Activated CD4-positive, alpha-beta T cell treated with anti-CD3 and anti-CD28 coated beads, Interleukin-2, amount 50 U/mL, for 48 hours (primary cell): ENCODE results near the gene MOK.
"Not testable (repeated sequence)": the region's sequence is repeated elsewhere in the genome, so short reads cannot be mapped to it uniquely, and the experiment has no call there.

Experiments
- DNase-seq, 2 experiments: peaks; one replicate each; pipeline ENCODE4 v3.0.0-alpha.2; 2020

The MOK gene

DNA sequence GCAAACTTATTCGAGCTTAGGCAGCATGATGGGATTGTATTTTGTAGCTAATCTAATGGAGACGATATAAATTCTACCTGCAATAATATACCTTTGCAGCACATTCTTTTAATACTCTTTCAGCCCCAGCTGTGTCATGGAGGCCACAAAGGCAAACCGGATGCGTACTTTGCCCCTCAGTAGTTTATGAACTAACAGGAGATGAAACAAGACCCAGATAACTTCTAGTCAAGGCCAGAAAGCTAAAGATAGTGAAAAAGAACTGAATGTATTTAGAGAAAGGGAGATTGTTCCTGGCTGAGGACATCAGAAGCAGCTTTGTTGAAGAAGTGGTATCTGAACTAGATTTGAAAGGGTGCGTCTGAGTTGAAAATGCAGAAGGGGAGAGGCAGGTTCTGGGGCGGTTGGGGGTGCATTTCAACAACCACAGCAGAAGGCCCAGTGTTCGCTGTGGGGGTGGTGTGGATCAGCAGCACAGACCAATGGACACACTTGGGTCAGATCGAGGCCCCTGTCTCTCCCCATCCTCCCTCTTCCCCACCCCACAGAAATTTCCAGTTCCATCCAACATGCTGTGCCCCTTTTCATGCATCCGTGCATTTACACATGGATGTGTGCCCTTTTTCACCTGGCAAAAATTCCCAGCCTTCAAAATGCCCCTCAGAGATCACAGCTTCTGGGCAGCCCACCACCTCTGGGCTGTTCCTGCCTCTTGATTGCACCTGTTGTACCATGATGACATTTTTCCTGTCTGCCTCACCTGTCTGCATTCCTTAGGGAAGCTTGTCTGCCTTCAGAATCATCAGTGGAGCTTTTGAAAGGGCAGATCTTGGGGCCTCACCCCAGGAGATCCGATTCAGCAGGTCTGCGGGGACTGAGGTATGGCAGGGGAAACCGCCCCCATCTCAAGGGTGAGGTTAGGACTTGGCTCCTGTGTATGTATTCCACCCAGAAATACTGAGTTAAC lies 16.8 kb upstream of the MOK start:
- DNase-seq: no peak

DNA sequence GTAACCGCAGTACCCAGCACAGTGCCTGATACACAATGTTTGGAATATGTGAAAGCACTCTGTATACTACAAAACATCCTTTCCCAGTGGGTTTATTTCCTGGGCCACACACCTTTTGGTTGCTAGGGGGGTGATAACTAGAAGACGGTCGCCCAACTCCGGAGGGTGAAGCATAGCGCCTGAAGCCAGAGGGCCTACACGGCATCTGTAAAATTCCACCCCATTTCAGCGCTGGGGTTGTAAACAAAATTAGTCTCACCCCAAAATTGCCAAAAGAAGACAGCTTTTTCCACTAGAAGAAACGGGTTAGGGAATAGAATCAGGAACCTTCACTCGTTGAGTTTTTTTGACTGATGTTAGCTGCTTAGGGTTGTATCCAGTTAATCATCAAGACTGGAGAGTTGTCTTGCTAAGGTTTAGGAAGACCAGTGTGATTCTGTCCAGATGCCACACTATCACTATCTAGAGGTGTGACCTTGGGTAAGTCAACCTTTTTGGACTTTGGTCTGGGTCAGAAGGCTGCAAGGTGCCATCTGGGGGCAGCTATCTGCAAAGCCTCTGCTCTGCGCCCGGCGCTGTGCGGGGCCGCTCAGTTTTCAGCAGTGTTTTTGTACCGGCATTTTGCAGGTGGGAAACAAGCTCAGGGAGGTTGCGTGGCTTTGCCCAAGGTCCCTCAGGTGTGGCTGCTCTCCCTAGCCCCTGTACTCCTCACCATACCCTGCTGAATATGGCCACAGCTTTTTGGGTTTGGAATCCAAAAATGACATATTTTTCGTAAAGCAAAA lies 15.9 kb upstream of the MOK start:
- DNase-seq: no peak

DNA sequence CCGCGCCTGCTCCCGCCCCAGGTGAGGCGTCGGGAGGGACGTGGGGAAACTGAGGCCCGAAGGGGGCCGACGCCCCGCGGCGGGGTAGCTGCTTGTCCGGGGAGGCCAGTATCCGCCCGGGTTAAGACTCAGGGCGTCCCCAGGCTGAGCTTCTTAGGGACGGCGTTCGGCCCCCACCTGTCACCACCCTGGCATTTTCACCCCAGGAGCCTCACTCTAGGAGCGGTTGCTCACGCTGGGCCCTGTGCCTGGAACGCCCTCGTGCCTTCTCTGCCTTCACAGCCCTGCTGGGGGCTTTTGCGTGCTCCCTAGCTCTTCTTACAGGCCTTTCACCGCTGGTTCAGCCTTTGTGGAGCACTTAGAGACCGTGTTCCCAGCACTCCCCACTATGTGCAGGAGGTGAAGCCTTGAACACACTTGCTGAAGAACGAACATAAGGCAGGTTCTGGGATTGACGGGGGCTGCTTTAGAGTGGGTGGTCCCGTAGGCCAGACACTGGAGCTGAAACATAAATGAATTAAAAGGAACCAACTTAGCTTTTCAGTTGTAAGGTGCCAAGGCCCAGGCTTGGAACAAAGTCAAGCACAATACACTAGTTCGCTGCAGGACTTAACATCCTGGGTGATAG lies 15.2 kb upstream of the MOK start:
- DNase-seq: peak; percentile 34 to 45

DNA sequence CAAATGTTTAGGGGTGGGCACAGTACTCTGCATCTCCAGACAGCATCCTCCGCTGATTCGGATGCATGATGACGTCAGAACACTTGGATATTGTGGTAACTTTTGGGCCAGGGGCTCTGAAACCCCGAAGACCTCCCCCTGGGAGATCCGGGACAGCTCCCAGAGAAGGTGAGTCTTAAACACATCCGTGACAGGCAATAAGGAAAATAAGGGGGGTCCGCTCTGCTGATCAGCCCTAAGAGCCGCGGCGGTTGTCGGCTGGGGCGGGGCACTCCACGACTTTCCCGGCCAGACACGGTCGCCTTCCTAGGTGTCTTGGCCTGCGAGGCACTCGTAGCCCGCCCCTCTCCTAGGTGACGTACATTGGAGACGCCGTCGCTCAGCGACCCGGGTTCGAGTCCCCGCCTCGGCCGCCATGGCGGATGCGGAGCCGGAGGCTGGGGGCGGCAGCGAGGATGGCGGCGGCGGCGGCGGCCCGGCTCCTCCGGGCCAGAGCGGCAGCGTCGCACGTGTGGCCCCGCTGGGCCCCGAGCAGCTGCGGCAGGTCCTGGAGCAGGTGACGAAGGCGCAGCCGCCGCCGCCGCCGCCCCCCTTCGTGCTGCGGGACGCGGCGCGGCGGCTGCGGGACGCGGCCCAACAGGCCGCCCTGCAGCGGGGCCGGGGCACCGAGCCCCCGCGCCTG lies 14.5 kb upstream of the MOK start, which contains the start of gene ZNF839:
TSS of gene ZNF839 (plus strand) at position 396 of the 682 bp plus-strand sequence. CDS start at position 416, 20 bp downstream.
- peak; percentile 97 for DNase-seq

DNA sequence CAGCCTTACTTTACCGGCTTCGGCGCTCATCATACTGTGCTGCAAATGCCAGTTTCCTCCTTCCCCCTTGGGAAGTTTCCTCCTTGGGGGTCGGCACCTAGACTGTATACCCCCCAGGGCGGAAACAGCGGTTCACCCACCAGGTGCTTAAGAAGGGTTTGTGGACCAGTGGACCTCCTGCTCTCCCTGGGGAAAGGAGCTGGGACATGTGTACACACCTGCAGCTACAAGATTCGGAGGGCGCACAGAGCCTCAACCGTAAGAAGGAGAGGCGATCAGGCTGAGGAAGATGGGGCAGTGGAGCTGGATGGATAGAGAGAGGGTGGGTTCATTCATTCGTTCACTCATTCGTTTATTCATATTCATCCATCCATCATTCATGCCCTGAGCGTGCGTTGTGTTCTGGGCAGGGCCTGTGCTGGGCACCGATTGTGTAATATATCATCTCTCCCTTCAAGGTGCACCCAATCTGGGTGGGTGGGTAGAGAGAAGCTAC lies 13.9 kb upstream of the MOK start:
- peak in 1 of 2 experiments; percentile 28 for DNase-seq

GRCh38 chr14:102317564-102318248 lies 12.7 kb upstream of the MOK start:
- peak; percentile 28 to 46 for DNase-seq

GRCh38 chr14:102316743-102317563 lies 12.0 kb upstream of the MOK start:
- peak; percentile 94 to 95 for DNase-seq

GRCh38 chr14:102316338-102316742 lies 11.4 kb upstream of the MOK start:
- peak in 1 of 2 experiments; percentile 31 for DNase-seq

GRCh38 chr14:102315121-102315520 lies 10.2 kb upstream of the MOK start:
- DNase-seq: no peak

GRCh38 chr14:102314242-102315011 lies 9.5 kb upstream of the MOK start:
- peak; percentile 83 to 86 for DNase-seq

GRCh38 chr14:102303664-102304063 lies 1.3 kb downstream of the MOK start:
- DNase-seq: no peak

DNA sequence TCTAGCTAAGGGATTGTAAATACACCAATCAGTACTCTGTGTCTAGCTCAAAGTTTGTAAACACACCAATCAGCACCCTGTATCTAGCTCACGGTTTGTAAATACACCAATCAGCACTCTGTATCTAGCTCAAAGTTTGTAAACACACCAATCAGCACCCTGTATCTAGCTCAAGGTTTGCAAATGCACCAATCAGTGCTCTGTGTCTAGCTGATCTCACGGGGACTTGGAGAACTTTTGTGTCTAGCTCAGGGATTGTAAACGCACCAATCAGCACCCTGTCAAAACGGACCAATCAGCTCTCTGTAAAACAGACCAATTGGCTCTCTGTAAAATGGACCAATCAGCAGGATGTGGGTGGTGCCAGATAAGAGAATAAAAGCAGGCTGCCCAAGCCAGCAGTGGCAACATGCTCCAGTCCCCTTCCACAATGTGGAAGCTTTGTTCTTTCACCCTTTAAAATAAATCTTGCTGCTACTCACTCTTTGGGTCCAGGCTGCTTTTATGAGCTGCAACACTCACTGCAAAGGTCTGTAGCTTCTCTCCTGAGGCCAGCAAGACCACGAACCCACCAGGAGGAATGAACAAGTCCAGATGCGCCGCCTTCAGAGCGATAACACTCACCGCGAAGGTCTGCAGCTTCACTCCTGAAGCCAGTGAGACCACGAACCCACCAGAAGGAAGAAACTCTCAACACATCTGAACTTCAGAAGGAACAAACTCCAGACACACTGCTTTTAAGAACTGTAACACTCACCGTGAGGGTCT lies 6.5 kb downstream of the MOK start:
- not testable (repeated sequence) for DNase-seq

GRCh38 chr14:102297436-102298170 lies 7.4 kb downstream of the MOK start:
- DNase-seq: no peak

- no peak for DNase-seq
Measured at GRCh38 chr14:102295270-102295669, 9.7 kb downstream of the MOK start.

- no peak for DNase-seq
Measured at GRCh38 chr14:102293781-102294180, 11.2 kb downstream of the MOK start.

DNA sequence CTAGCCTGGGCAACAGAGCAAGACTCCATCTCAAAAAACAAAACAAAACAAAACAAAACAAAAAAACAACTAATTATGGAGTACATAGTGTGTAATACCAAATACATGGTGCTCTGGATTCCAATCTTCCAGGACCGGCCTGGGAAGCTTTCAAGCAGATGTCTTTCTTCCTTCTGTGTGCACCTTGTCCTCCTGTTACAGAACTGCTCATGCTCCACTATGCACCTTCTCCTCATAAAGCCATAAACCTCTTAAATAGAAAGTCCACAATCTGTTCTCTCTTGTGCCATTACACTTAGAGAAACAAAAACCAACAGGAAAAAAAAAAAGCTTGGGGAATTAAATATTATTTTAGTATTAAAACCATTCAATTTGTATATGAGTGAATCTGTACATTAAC lies 12.5 kb downstream of the MOK start:
- no peak for DNase-seq

GRCh38 chr14:102288139-102288538 lies 16.8 kb downstream of the MOK start:
- no peak for DNase-seq

DNA sequence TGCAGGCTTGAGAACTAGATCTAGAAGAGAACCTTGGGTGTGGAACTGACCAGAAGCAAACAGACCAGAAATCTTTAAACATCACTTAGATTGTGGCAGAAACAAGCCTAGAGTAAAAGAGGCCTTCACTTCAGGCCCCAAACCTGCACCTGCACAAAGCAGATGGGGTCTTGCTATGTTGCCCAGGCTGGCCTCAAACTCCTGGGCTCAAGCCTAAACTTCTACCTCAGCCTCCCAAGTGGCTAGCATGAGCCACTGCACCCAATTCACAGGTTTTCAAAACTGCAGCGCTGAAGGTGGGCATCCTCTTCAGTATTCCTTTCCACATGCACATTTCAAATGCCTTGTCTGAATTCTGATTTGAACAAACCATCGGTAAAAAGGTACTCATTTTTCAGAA lies 19.9 kb downstream of the MOK start:
- no peak for DNase-seq
